Measurements from ENCODE around the gene SMIM41.

The SMIM41 gene

DNA sequence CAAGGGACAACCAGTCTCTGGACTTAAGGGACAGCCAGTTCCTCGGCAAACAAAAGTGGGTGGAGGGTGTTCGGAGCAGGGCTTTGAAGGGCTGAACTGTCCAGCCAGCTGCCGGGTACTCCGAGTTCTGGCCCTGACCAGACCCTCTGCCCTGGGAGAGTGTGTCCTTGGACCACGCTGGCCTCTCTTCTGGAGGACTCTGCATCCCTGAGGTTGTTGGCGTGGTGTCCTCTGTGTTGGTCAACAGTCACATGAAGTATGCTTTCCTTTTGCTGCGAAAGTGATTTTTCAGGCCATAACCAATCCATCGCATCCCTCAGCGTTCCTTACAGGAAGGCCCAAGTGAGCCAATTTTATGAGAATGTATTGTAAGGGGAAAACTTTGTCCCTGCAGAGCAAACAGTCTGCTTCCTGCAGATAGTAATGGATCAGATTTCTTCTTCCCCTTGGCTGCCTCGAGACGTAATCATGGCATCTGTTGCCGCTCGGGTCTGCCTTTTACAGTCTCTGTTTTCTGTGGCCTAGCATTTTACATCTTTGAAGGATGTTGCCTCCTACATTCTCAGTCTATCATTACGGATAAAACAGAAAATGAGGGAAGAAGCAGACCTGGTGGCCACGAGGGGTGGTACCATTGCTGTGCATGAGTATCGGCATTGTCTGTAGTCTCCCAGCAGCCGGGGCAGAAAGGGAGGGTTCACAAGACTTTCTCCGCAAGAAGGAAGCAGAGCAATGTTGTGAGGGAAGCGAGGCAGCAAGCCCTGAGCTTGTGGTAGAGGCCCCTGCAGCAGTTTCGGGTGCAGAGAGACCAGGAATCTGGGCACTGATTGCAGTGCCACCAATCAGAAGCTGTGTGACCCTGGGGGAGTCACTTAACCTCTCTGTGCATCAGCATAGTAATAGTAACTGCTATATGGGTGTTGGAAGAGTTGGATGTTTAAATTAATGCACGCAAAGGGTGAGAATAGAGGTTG, 47.4 kb downstream of the SMIM41 start:
- TF ChIP-seq, protein P1, sequence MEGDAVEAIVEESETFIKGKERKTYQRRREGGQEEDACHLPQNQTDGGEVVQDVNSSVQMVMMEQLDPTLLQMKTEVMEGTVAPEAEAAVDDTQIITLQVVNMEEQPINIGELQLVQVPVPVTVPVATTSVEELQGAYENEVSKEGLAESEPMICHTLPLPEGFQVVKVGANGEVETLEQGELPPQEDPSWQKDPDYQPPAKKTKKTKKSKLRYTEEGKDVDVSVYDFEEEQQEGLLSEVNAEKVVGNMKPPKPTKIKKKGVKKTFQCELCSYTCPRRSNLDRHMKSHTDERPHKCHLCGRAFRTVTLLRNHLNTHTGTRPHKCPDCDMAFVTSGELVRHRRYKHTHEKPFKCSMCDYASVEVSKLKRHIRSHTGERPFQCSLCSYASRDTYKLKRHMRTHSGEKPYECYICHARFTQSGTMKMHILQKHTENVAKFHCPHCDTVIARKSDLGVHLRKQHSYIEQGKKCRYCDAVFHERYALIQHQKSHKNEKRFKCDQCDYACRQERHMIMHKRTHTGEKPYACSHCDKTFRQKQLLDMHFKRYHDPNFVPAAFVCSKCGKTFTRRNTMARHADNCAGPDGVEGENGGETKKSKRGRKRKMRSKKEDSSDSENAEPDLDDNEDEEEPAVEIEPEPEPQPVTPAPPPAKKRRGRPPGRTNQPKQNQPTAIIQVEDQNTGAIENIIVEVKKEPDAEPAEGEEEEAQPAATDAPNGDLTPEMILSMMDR (IDR thresholded peaks at IDR 0.05; ENCODE audit: low read length), result no peak
- TF ChIP-seq EZH2 (optimal IDR thresholded peaks at IDR 0.05; ENCODE audit: low read depth, low read length) (no peak), EZH2phosphoT487 (IDR thresholded peaks at IDR 0.05; ENCODE audit: low read length) (no peak)
- DNase-seq, result no peak
- no peaks in the 10 kb centered on the region for H4K20me1 ChIP-seq (ENCODE audit: insufficient read depth, low read length)
- H3K36me3 ChIP-seq (replicated peaks; ENCODE audit: insufficient read depth, low read length), result no peaks in the 10 kb centered on the region
- H2AFZ ChIP-seq (ENCODE audit: low read length), result no peak overlapping the region
- no peak overlapping the region for H3K4me2 ChIP-seq (ENCODE audit: low read depth, low read length)
- no peaks in the 10 kb centered on the region for H3K9me3 ChIP-seq (replicated peaks; ENCODE audit: insufficient read depth, low read length)
- H3K4me3 ChIP-seq (ENCODE audit: low read length), result no peak overlapping the region
- H3K9ac ChIP-seq (ENCODE audit: low read length), result no peak overlapping the region
- H3K4me1 ChIP-seq (ENCODE audit: low read length), result no peaks in the 10 kb centered on the region
- H3K9me2 ChIP-seq (replicated peaks; ENCODE audit: insufficient read depth, low read length), result no peaks in the 10 kb centered on the region
- no peaks in the 10 kb centered on the region for H3F3A ChIP-seq (ENCODE audit: insufficient read depth, low read length)
- no peaks in the 10 kb centered on the region for H3K79me2 ChIP-seq (ENCODE audit: low read length)
- peaks cover 63% of the 10 kb centered on the region for H3K27me3 ChIP-seq (replicated peaks; ENCODE audit: insufficient read depth, low read length)
- no peak overlapping the region for H3K27ac ChIP-seq (ENCODE audit: low read length)

DNA sequence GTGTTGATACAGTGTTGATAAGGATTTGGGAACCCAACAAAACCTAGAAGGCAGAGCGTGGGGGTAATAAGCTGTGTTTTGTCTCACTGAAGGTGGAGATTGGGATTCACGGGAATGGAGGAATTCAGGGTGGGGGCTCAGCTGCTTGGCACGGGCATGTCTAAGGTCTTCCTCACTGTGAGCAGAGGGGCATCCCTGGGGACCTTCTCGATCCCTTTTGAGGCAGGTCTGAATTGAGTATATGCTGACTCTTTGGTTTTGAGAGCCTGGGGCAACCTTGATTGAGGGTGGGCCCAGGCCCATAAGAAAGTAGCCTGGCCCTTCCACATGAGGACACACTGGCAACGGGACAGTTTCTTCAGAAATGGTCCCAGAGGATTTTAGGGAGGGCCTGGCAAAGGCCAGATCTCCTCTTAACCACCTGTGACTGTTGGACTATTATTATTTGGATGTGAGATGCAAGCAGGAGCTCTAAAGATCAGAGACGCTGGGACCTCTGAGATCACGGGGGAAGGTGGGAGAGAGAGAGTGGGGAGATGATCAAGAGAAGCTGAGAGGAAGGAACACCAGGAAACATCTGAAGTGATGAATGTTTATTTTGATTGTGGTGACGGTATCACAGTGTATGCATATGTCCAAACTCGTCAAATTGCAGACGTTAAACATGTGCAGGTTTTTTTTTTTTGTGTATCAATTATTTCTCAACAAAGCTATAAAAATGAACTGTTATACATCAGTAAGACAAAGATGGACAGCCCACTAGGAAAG, 48.4 kb downstream of the SMIM41 start:
- H3K4me1 ChIP-seq (ENCODE audit: low read length), result no peaks in the 10 kb centered on the region
- TF ChIP-seq EZH2phosphoT487 (IDR thresholded peaks at IDR 0.05; ENCODE audit: low read length) (no peak), EZH2 (optimal IDR thresholded peaks at IDR 0.05; ENCODE audit: low read depth, low read length) (no peak)
- TF ChIP-seq, protein P1 (IDR thresholded peaks at IDR 0.05; ENCODE audit: low read length), result no peak
- H4K20me1 ChIP-seq (ENCODE audit: insufficient read depth, low read length), result no peaks in the 10 kb centered on the region
- H2AFZ ChIP-seq (ENCODE audit: low read length), result no peak overlapping the region
- H3K36me3 ChIP-seq (replicated peaks; ENCODE audit: insufficient read depth, low read length), result no peaks in the 10 kb centered on the region
- no peak overlapping the region for H3K9ac ChIP-seq (ENCODE audit: low read length)
- H3K4me3 ChIP-seq (ENCODE audit: low read length), result no peak overlapping the region
- H3K27me3 ChIP-seq (replicated peaks; ENCODE audit: insufficient read depth, low read length), result peaks cover 64% of the 10 kb centered on the region
- DNase-seq, result no peak
- no peak overlapping the region for H3K4me2 ChIP-seq (ENCODE audit: low read depth, low read length)
- H3K9me2 ChIP-seq (replicated peaks; ENCODE audit: insufficient read depth, low read length), result no peaks in the 10 kb centered on the region
- no peaks in the 10 kb centered on the region for H3K9me3 ChIP-seq (replicated peaks; ENCODE audit: insufficient read depth, low read length)
- H3F3A ChIP-seq (ENCODE audit: insufficient read depth, low read length), result no peaks in the 10 kb centered on the region
- no peak overlapping the region for H3K27ac ChIP-seq (ENCODE audit: low read length)
- no peaks in the 10 kb centered on the region for H3K79me2 ChIP-seq (ENCODE audit: low read length)

DNA sequence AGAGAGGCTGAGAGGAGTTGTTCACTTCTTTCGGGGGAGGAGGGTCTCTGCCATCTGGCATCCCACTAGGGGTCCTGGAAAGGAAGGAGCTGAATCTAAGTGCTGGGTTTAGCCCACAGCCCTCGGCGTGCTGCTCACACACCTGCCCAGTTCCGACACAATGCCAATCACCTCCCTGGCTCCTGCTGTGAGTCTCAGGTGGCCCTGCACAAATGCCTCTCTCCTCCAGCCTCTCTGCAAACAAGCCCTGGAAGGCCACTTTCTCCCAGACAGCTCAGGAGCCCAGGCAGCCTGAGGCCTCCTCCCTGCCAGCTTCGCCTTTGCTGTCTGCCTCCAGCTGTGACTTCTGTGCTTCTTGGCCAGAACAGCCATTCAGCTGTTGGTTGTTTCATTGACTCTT, 51.2 kb downstream of the SMIM41 start:
- no peak overlapping the region for H3K9ac ChIP-seq (ENCODE audit: low read length)
- no peak for DNase-seq
- no peak for TF ChIP-seq EZH2phosphoT487 (IDR thresholded peaks at IDR 0.05; ENCODE audit: low read length)
- TF ChIP-seq EZH2 (optimal IDR thresholded peaks at IDR 0.05; ENCODE audit: low read depth, low read length), result no peak
- TF ChIP-seq, protein P1 (IDR thresholded peaks at IDR 0.05; ENCODE audit: low read length), result no peak
- peaks cover 53% of the 10 kb centered on the region for H3K27me3 ChIP-seq (replicated peaks; ENCODE audit: insufficient read depth, low read length)
- H3K4me2 ChIP-seq (ENCODE audit: low read depth, low read length), result no peak overlapping the region
- H3F3A ChIP-seq (ENCODE audit: insufficient read depth, low read length), result no peaks in the 10 kb centered on the region
- no peaks in the 10 kb centered on the region for H3K79me2 ChIP-seq (ENCODE audit: low read length)
- H3K4me3 ChIP-seq (ENCODE audit: low read length), result no peak overlapping the region
- H2AFZ ChIP-seq (ENCODE audit: low read length), result no peak overlapping the region
- no peaks in the 10 kb centered on the region for H3K9me3 ChIP-seq (replicated peaks; ENCODE audit: insufficient read depth, low read length)
- H4K20me1 ChIP-seq (ENCODE audit: insufficient read depth, low read length), result no peaks in the 10 kb centered on the region
- H3K36me3 ChIP-seq (replicated peaks; ENCODE audit: insufficient read depth, low read length), result no peaks in the 10 kb centered on the region
- no peaks in the 10 kb centered on the region for H3K4me1 ChIP-seq (ENCODE audit: low read length)
- H3K9me2 ChIP-seq (replicated peaks; ENCODE audit: insufficient read depth, low read length), result no peaks in the 10 kb centered on the region
- no peak overlapping the region for H3K27ac ChIP-seq (ENCODE audit: low read length)
